ENCODE measurements around the gene TAB2. TPM values are rescaled to one million over a fixed set of nuclear protein-coding genes. Genes with fewer than 3 reads are reported as not detected.

Gene TAB2
- total RNA-seq, result 13.8 and 14.8 TPM in 2 replicates

GRCh38 chr6:149317644-149318571 is at the start of gene TAB2:
TAB2 (plus strand) TSS chr6:149317712; CDS start chr6:149369998, 52,286 bp downstream.

GRCh38 chr6:149400050-149400449 is 82.5 kb downstream of the TAB2 start, which contains the start of gene SUMO4:
SUMO4 (plus strand) TSS chr6:149400262; CDS start chr6:149400392, 130 bp downstream.

Other genes starting within 250 kb of the TAB2 start
- 1.1 and 1.3 TPM in 2 replicates for gene SUMO4, start 82.5 kb downstream of the TAB2 start, total RNA-seq
- gene ZC3H12D, start 167.3 kb downstream of the TAB2 start, total RNA-seq, result under 0.01 TPM in 1 of 2 replicates, not detected in the other
- 30.9 and 32.4 TPM in 2 replicates for gene PPIL4, start 228.3 kb downstream of the TAB2 start, total RNA-seq
- gene GINM1, start 248.7 kb downstream of the TAB2 start, total RNA-seq, result 55.5 and 69.1 TPM in 2 replicates